GM10266 (cell line): ENCODE results near the gene CCNK.
A peak's percentile ranks its signal among the peaks of the same experiment; 100 is the strongest.

ENCODE experiments used
- DNase-seq: peaks from one replicate; pipeline ENCODE4 v3.0.0; 2012; ENCODE audit errors: extremely low spot score
- TF ChIP-seq, protein P1 (sequence below): IDR thresholded peaks from 2 replicates; pipeline ENCODE4 v1.5.1; 2012; ENCODE audit warnings: mild to moderate bottlenecking, low read depth; ENCODE audit not compliant: control insufficient read depth, insufficient read depth; ENCODE audit errors: missing control alignments

The CCNK gene

DNA sequence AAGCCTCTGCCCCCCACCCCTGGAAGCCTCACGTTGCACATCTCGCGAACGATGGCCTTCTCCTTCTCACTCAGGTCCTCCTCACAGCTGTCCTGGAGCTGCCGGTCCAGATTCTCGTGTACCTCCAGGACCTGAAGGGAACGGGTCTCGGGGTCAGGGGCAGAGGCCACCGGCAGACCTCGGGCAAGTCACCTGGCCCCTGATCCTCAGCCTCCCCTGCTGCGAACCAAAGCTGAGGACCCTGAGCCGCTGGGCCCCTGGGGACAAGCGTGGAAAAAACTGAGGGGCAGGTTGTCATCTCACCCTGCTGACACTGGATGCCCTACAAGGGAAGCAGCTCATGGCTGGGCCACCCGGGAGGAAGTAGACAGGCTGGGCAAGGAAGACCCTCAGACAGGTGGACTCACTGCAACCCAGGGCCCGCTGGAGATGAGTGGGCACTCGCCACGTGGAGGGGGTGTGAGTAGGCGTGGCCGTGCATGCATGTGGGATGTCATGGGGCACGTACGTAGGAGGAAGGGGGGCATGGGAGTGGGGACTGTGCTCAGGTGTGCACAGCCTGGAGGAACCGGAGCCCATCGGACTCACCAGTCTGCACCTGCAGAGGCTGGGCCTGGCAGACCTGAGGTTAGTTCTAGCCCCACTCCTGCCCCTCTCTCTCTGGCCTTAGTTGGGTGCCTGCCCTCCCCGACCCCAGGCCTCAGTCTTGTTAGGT is 35.1 kb downstream of the CCNK start:
- TF ChIP-seq, protein P1, sequence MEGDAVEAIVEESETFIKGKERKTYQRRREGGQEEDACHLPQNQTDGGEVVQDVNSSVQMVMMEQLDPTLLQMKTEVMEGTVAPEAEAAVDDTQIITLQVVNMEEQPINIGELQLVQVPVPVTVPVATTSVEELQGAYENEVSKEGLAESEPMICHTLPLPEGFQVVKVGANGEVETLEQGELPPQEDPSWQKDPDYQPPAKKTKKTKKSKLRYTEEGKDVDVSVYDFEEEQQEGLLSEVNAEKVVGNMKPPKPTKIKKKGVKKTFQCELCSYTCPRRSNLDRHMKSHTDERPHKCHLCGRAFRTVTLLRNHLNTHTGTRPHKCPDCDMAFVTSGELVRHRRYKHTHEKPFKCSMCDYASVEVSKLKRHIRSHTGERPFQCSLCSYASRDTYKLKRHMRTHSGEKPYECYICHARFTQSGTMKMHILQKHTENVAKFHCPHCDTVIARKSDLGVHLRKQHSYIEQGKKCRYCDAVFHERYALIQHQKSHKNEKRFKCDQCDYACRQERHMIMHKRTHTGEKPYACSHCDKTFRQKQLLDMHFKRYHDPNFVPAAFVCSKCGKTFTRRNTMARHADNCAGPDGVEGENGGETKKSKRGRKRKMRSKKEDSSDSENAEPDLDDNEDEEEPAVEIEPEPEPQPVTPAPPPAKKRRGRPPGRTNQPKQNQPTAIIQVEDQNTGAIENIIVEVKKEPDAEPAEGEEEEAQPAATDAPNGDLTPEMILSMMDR, result no peak
- DNase-seq, result no peak

DNA sequence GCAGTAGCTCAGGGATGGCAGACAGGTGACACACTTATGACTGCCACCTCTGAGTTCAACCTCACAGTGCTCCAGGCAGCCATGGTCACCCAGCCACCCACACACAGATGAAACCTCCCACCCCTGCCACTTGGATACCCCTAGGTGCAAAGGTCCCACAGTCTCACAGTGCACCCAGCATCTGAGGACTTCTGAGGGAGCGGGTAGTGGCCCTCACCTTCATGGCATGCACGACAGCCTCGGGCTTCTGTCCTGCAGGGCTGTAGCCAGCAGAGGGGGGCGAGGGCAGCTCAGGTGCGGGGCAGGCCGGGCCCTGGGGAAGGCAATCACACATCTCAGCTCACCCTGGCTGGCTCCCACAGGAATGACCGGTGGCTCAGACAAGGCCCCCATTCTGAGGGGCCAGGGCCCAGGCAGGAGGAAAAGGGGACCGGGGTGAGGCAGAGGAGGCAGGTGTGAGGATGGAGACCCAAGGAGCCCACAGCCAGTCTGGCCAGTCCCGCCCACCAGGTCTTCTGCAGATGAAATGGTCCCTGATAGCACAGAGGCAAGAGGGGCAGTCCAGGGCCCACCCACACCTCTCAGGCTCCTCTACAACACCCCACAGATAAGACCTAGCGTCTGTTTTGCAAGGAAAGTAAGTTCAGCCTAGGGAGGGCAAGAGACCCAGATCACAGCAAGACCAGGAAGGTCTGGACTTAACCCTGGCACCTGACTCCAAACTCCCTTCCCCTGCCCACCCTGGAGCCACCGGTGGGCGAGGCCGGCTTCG is 35.8 kb downstream of the CCNK start:
- TF ChIP-seq, protein P1, result no peak
- DNase-seq, result no peak

DNA sequence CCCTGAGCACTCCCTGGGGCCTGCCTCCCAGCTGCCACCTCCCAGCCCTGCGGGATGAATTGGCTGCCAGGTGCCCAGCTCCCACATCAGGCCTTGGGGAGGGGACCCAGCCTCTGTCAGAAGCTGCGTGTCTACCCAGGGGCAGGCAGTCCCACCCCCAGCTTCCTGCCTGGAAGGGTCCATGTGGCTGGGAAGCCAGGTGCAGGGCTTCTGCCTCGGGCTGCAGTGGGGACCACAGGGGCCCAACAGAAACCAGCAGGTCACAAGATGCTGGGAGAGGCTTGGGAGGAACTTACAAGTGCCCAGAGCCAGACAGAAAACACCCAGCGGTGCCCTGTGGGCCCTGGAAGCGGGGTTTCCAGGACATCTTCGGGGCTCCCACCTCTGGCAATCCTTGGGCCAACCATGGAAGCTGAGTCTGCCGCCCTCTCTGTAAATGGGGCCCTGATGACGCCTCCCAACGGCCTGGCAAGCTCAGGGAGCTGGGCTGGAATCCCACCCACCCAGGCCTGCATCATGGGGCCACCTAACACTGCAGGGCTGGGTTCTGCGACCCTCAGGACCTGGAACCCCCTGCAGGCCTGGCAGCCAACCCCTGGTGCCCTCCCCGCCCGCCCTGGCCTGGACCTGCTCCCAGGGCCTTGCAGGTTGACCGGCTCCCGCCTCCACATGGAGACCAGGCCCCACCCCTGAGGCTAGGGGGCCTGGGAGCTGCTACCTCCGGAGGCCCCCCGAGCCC is 36.6 kb downstream of the CCNK start:
- DNase-seq, result no peak
- TF ChIP-seq, protein P1, result no peak

DNA sequence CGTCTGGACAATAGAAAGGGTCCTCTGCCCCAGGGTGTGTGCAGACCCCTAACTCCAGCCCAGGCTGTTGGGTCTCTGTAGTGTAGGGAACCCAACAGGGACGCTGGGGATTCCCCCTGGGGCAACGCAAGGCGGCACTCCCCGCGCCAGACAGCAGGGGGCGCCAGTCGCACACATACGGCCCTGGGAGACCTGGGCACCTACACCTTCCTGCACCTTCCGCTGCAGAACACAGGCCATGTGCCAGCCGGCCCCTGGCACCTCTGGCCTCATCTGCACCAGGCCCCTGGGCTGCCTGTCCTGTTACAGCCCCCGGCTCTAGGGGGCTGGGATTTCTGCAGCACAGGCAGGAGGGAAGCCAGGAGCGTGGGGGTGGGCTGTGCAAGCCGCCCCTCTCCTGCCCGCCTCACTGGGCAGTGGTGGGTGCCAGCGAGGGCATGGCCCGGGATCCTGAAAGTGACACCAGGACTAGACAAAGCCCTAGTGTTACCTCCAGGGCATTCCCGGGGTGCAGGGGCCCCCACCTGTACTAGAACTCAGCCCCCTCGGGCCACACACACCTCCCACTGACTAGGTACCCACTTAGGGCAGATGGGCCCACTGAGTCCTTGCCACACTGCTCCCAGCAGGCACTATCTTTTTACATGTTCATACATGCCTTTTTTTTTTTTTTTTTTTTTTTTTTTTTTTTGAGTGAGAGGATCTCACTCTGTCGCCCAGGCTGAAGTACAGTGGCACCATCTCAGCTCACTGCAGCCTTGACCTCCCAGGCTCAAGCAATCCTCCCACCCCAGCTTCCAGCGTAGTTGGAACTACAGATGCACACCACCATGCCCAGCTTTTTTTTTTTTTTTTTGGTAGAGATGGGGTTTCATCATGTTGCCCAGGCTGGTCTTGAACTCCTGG is 37.5 kb downstream of the CCNK start:
- TF ChIP-seq, protein P1, result peak; percentile 96

DNA sequence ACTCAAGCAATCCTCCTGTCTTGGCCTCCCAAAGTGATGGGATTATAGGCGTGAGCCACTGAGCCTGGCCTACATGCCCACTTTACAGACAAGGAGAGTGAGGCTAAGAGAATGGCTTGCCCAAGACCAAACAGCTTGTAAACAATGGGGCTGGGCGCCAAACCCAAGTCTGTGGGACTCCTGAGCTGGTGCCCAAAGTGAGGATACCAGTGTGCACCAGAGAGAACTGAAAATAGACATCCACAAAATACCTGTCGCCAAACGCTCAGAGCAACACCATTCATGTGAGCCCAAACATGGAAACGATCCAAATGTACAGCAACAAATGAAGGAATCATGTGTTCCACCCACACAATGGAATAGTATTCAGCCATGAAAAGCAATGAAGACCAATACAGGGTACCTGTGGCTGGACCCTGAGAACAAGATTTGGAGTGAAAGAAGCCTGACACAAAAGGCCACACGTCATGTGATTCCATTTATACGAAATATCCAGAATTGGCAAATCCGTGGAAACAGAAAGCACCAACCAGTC is 38.2 kb downstream of the CCNK start:
- DNase-seq, result no peak
- TF ChIP-seq, protein P1, result no peak

More for the DNA sequence above, 37.5 kb downstream of the CCNK start:
- peak; percentile 88 for DNase-seq

DNA sequence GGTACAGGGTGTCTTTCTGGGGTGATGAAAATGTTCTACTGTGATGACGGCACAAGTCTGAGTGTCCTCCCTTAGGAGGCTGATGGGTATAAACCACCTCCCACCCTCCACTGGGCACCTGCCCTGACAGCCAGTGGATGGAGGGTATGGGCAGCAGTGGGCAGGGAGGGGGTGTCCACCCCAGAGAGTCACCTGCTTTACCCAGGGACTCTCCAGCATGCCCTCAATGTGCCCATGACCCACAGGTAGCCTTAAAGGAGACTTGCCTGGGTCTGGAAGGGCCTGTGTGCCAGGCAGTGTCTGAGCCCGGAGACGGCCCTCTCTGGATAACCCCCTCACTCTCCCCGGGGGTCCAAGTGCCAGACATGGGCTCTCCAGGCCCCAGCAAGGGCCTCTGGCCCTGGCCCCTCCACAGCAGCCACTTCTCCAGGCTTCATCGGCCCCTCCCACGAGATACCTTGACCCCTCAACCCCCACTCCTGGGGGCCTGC is 38.8 kb downstream of the CCNK start:
- DNase-seq, result no peak
- TF ChIP-seq, protein P1, result no peak
